Tibial nerve (tissue), 4 donors: Measurements from ENCODE around the gene GAN. TPM values are rescaled to one million over a fixed set of nuclear protein-coding genes. Genes with fewer than 3 reads are reported as not detected.

Source experiments
- DNase-seq, 2 donors: peaks; one replicate each; pipeline ENCODE4 v3.0.0-alpha.2; 2019; ENCODE audit warnings: low spot score in 2 of 2
- H3K27ac ChIP-seq, 4 donors: fragments of 200-600 bp; sonication (generic) in 3 of 4; one replicate each; pipeline ENCODE4 v1.5.1; 2017 to 2019; ENCODE audit warnings: mild to moderate bottlenecking in 1 of 4
- H3K27me3 ChIP-seq, 2 donors: fragments of 200-600 bp; sonication (generic) in 1 of 2; one replicate each; pipeline versions ENCODE4 v1.5.1 to v1.6.0; 2017 to 2019
- H3K36me3 ChIP-seq, 3 donors: fragments of 200-600 bp; sonication (generic); one replicate each; pipeline ENCODE4 v1.5.1; 2018 to 2019
- H3K4me1 ChIP-seq, 4 donors: fragments of 200-600 bp; sonication (generic) in 3 of 4; one replicate each; pipeline ENCODE4 v1.5.1; 2017 to 2019
- H3K4me3 ChIP-seq, 4 donors: fragments of 200-600 bp; sonication (generic) in 3 of 4; one replicate each; pipeline ENCODE4 v1.5.1; 2017 to 2019; ENCODE audit warnings: mild to moderate bottlenecking in 1 of 4, moderate library complexity in 1 of 4
- H3K9me3 ChIP-seq, 4 donors: fragments of 200-600 bp; sonication (generic) in 3 of 4; one replicate each; pipeline ENCODE4 v1.5.1; 2017 to 2019
- EP300 ChIP-seq, 2 donors: sonication (generic); formaldehyde crosslinking; IDR thresholded peaks; one replicate each; pipeline ENCODE4 v1.6.1; 2017; ENCODE audit warnings: antibody characterized with exemption in 2 of 2, mild to moderate bottlenecking in 1 of 2
- POLR2A ChIP-seq, 2 donors: fragments of 450-650 bp; IDR thresholded peaks; one replicate each; pipeline ENCODE4 v1.6.1; 2017; ENCODE audit warnings: antibody characterized with exemption in 2 of 2, mild to moderate bottlenecking in 2 of 2, moderate library complexity in 2 of 2
- WGBS, 2 donors: methylation state at CpG; one replicate each; pipeline ENCODE4 v1.1.5; 2018; 5-methylcytosine and 5-hydroxymethylcytosine counted together
- total RNA-seq, 4 donors: library from RNA; depleted of rRNA; stranded (reverse); fragments of >200 nt; gene quantifications; one replicate each; pipeline ENCODE4 v1.1.0, GENCODE V29; 2016
- TF ChIP-seq, protein P1 (sequence below), 5 experiments: fragments of 200-600 bp in 3 of 5; fragments of 450-650 bp in 2 of 5; sonication (generic) in 3 of 5; IDR thresholded peaks; one replicate each; pipeline ENCODE4 v1.5.1; 2016 to 2019; ENCODE audit warnings: antibody characterized with exemption in 5 of 5, mild to moderate bottlenecking in 3 of 5, moderate library complexity in 2 of 5

The GAN gene
- total RNA-seq, 4 donors from 2014 or later = 9.0 to 9.3 (median 9.1) TPM

DNA sequence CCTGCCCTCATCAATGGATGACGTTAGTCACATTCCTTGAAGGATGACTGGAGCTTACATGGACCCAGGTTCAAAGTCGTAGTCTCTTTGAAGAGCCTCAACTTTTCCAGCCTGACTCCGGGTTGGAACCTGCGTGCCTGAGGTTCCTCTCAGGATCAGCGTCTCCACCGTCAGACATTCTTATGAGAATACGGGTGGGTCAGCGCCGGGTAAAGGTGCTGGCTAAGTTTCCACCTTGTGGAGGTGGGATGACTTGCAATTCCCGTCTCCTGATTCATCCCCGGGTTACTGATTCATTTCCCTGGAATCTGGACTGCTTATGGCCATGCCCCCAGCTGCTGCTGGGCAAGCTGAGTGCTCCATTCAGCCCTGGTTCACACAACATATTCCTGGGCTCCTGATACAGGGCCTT lies 90.9 kb downstream of the GAN start:
- WGBS, 2 donors = 76 to 80% methylated on average over 11 of the region's 11 CpGs
- Histone ChIP-seq H3K4me3 (no peak overlapping the region), H3K9me3 (no peaks in the 10 kb centered on the region), H3K4me1 (peaks cover 0 to 17% (median 0%) of the 10 kb centered on the region in 4 donors), H3K27ac (no peak overlapping the region), H3K27me3 (no peaks in the 10 kb centered on the region), H3K36me3 (no peaks in the 10 kb centered on the region)
- TF ChIP-seq POLR2A (IDR thresholded peaks at IDR 0.05) (no peak), EP300 (IDR thresholded peaks at IDR 0.05) (no peak)
- TF ChIP-seq, protein P1, sequence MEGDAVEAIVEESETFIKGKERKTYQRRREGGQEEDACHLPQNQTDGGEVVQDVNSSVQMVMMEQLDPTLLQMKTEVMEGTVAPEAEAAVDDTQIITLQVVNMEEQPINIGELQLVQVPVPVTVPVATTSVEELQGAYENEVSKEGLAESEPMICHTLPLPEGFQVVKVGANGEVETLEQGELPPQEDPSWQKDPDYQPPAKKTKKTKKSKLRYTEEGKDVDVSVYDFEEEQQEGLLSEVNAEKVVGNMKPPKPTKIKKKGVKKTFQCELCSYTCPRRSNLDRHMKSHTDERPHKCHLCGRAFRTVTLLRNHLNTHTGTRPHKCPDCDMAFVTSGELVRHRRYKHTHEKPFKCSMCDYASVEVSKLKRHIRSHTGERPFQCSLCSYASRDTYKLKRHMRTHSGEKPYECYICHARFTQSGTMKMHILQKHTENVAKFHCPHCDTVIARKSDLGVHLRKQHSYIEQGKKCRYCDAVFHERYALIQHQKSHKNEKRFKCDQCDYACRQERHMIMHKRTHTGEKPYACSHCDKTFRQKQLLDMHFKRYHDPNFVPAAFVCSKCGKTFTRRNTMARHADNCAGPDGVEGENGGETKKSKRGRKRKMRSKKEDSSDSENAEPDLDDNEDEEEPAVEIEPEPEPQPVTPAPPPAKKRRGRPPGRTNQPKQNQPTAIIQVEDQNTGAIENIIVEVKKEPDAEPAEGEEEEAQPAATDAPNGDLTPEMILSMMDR (IDR thresholded peaks at IDR 0.05) = no peak
- DNase-seq = no peak

DNA sequence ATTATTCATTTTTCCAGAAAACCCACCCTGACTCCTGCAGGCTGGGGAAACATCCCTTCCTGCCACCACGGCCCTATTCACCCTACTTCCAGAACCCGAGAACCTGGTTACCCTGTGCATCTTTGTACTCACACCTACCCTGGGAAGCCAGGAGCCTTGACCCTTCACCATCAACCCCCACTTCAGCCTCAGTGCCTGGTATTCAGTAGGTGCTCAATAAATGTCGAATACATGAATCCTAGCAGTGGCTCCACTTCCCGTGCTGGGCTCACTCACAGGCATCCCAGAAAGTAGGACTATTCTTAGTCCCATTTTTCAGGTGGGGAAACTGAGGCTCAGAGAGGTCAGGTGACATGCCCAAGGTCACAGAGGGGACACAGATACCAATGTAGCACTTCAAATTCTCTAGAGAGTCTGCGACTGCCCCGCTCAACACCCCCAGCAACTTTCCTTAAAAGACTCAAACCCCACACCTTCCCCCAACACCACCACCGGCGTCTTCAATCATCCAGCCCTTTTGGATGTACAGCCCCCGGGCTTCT lies 93.7 kb downstream of the GAN start:
- 90 to 95% methylated on average over 9 of the region's 9 CpGs for WGBS, 2 donors

DNA sequence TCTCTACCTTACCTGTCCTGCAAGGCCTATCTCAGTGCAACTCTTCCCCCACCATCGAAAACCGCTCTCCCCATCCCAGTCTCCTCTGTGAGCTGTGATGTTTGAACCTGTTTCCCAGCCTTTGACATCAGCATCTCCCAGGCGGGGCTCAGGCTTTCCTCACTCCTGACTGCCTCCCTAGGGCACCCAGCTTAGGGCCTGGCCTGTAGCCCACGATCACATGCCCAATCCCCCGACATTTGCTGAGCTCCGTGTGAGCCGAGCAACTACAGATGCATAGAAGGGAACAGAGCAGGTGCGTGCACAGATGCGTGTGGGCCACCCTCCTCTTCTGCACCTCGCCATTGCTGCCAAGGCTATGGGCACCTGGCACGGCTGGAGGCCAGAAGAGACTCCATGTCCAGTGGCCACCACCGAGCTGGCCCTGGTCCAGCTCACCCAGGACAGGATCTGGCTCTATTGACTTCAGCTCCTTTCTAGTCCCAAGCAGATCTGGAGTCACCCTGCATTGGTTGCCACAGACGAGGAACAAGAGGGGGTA lies 94.3 kb downstream of the GAN start:
- Histone ChIP-seq H3K27ac (no peak overlapping the region), H3K27me3 (no peaks in the 10 kb centered on the region), H3K4me3 (no peak overlapping the region), H3K4me1 (no peaks in the 10 kb centered on the region), H3K9me3 (no peaks in the 10 kb centered on the region), H3K36me3 (no peaks in the 10 kb centered on the region)
- no peak for TF ChIP-seq EP300 (IDR thresholded peaks at IDR 0.05)
- TF ChIP-seq POLR2A (IDR thresholded peaks at IDR 0.05) = no peak
- TF ChIP-seq, protein P1 (IDR thresholded peaks at IDR 0.05) = no peak
- no peak for DNase-seq
- WGBS, 2 donors = 79 to 87% methylated on average over 12 to 13 of the region's 13 CpGs

More for the DNA sequence above, 93.7 kb downstream of the GAN start:
- no peak for DNase-seq
- TF ChIP-seq EP300 (IDR thresholded peaks at IDR 0.05) = no peak
- TF ChIP-seq POLR2A (IDR thresholded peaks at IDR 0.05) = no peak
- TF ChIP-seq, protein P1 (IDR thresholded peaks at IDR 0.05) = no peak
- no peaks in the 10 kb centered on the region for H3K9me3 ChIP-seq
- H3K4me3 ChIP-seq = no peak overlapping the region
- no peaks in the 10 kb centered on the region for H3K27me3 ChIP-seq
- H3K27ac ChIP-seq = no peak overlapping the region
- no peaks in the 10 kb centered on the region for H3K36me3 ChIP-seq
- H3K4me1 ChIP-seq = peaks cover 0 to 6% (median 0%) of the 10 kb centered on the region in 4 donors

DNA sequence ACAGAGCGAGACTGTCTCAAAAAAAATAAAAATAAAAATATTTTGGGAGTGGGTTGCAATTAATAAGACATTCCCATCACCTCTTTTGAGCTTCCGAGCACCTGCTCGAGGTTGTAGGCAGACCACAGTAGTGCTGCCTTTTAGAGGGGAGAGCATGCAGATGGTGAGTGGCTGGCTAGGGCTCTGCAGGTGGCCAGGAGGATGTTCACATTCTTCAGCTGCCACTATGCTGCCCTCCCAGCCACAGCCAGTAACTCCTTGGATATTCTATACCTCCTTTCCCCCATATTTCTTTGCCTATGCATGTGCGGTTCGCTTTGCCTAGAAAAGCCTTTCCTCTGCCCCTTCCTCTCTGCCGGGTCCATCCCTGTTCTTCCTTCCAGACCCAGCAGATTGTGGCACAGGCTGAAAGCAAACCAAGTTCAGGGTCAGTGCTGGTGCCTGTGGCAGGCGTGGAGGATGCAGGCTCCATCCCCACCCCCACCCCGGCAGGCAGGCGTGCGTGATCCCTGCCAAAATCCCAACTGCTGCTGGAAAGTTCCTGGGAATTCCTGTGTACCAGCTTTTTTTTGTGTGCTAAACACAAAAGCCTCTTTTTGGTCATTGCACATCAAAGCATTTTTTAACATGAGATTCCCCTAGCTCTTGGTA lies 96.0 kb downstream of the GAN start:
- WGBS, 2 donors = 51 to 54% methylated on average over 10 of the region's 10 CpGs
- Histone ChIP-seq H3K27ac (no peak overlapping the region), H3K27me3 (no peaks in the 10 kb centered on the region), H3K4me3 (no peak overlapping the region), H3K9me3 (no peaks in the 10 kb centered on the region), H3K4me1 (no peaks in the 10 kb centered on the region), H3K36me3 (no peaks in the 10 kb centered on the region)
- TF ChIP-seq POLR2A (IDR thresholded peaks at IDR 0.05) (no peak), EP300 (IDR thresholded peaks at IDR 0.05) (no peak)
- TF ChIP-seq, protein P1 (IDR thresholded peaks at IDR 0.05) = no peak
- DNase-seq = no peak

DNA sequence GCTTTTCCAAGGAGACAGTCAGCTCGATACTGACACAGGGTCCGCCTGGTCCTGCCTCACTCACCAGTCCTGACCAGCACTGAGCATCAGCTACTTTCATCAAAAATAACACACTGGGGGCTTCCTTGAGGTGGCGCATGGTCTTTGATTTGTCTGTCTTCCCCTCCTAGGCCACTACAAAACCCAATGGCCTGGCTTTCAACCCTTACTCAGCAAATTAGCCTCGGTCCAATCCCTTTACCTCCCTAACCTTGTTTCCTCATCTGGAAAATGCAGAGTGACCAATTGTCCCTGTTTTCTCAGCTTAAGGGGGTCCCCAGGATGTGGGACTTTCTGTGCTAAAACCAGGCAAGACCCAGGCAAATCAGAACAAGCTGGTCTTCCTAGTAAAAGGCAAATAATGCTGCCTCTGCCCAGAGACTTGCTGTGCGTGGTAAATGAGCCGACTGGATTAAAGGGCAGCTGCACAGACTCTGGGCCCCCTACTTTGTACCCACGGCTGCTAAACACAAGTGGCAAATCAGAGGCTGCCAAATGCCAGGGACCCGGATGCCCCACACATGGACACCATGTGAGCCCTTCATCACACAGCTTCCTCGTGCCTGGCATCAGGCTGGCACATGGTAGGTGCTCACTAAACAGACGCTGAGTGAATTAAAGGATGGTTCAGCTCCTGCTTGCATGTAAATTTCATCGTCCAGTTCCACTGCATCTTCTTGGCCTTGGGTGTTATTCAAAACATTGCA lies 98.7 kb downstream of the GAN start:
- H3K4me1 ChIP-seq = no peaks in the 10 kb centered on the region
- no peaks in the 10 kb centered on the region for H3K36me3 ChIP-seq
- H3K4me3 ChIP-seq = no peak overlapping the region
- TF ChIP-seq POLR2A (IDR thresholded peaks at IDR 0.05) (no peak), EP300 (IDR thresholded peaks at IDR 0.05) (no peak)
- TF ChIP-seq, protein P1 (IDR thresholded peaks at IDR 0.05) = no peak
- no peak overlapping the region for H3K27ac ChIP-seq
- no peaks in the 10 kb centered on the region for H3K27me3 ChIP-seq
- WGBS, 2 donors = 86 to 87% methylated on average over 11 of the region's 11 CpGs
- H3K9me3 ChIP-seq = no peaks in the 10 kb centered on the region
- DNase-seq = no peak
